T follicular helper cell (primary cell): ENCODE data around the gene PTRH2.
"Not testable (repeated sequence)": the region's sequence is repeated elsewhere in the genome, so short reads cannot be mapped to it uniquely, and the experiment has no call there.

ENCODE experiments used
- DNase-seq: peaks from one replicate; pipeline ENCODE4 v3.0.0-alpha.2; 2020; ENCODE audit warnings: low read depth
- total RNA-seq, 2 experiments: gene quantifications; one replicate each; lab custom pipeline; 2026; lab: John Stamatoyannopoulos, UW

PTRH2 gene
- 19.6 to 39.2 reads per million in 2 experiments for total RNA-seq

- peak; percentile 87 for DNase-seq
Measured at GRCh38 chr17:59707149-59707970, at the start of gene PTRH2, which contains the start of gene VMP1. TSS of gene PTRH2 (minus strand) at chr17:59707430. CDS start at chr17:59697978, 9,452 bp downstream. TSS of gene VMP1 (plus strand) at chr17:59707654. CDS start at chr17:59731447, 23,793 bp downstream.

GRCh38 chr17:59756236-59756818, 49.1 kb upstream of the PTRH2 start:
- DNase-seq: no peak

DNA sequence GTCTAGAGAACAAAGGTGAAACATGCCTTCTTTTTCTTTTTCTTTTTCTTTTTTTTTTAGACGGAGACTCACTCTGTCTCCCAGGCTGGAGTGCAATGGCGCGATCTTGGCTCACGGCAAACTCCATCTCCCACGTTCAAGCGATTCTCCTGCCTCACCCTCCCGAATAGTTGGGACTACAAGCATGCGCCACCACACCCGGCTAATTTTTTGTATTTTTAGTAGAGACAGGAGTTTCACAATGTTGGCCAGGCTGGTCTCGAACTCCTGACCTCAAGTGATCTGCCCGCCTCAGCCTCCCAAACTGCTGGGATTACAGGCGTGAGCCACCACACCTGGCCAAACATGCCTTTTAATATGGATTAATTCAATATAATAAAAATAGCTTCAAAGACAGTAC, 47.8 kb upstream of the PTRH2 start:
- not testable (repeated sequence) for DNase-seq

DNA sequence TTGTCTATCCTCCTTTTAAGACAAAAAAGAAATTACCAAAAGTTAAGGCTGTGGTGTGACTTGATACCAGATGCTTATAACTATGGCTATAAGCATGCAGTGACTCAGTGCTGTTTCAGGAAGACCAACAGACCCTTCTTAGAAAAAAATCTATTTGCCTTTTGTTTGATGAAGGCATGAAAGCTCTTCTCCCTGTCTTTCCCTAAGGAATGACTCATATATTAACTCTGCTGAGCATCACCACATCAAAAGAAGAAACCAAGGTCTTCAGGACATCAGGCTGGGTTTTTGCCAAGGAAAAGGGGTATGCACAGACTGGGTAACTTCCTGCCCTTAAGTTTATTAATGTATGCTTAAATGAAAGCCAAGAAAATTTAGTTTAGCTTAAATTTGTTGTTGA, 47.3 kb upstream of the PTRH2 start:
- no peak for DNase-seq

GRCh38 chr17:59753522-59754467, 46.6 kb upstream of the PTRH2 start:
- DNase-seq: no peak

- DNase-seq: no peak
Measured at GRCh38 chr17:59752922-59753321, 45.7 kb upstream of the PTRH2 start.

GRCh38 chr17:59752446-59752845, 45.2 kb upstream of the PTRH2 start:
- DNase-seq: no peak

- no peak for DNase-seq
Measured at GRCh38 chr17:59751955-59752413, 44.8 kb upstream of the PTRH2 start.

GRCh38 chr17:59748591-59748990, 41.4 kb upstream of the PTRH2 start:
- DNase-seq: no peak

- no peak for DNase-seq
Measured at GRCh38 chr17:59746849-59747445, 39.7 kb upstream of the PTRH2 start.

- DNase-seq: no peak
Measured at GRCh38 chr17:59745040-59745439, 37.8 kb upstream of the PTRH2 start.

GRCh38 chr17:59743842-59744241, 36.6 kb upstream of the PTRH2 start:
- DNase-seq: no peak

GRCh38 chr17:59737324-59737723, 30.1 kb upstream of the PTRH2 start:
- DNase-seq: no peak

DNA sequence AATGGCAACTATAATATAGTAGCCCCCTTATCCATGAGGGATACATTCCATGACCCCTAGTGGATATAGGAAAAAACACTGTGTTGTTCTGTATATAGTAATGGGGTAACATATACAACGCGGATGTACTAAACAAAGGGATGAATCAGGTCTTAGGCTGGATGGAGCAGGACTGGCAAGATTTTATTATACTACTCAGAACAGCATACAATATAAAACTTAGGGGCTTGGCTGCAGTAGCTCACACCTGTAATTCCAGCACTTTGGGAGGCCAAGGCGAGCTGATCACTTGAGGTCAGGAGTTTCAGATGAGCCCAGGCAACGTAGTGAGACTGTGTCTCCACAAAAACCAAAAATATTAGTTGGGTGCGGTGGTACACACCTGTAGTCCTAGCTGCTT, 27.0 kb upstream of the PTRH2 start:
- no peak for DNase-seq

DNA sequence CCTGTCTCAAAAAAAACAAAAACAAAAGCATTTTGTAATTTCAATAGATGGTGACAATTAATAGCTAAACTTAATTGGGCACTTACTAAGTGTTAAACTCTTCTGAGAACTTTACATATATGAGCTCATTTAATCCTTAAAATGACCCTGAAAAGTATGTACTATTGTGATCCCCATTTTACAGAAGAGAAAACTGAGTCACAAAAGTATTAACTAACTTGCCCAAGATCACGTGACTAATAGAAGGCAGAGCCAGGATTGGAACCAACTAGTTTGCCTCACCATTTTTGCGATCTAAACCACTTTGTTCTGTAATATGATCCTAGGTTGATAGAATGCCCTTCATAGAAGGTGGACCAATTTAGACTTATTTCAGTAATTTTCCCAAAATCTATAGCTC, 26.5 kb upstream of the PTRH2 start:
- DNase-seq: no peak

DNA sequence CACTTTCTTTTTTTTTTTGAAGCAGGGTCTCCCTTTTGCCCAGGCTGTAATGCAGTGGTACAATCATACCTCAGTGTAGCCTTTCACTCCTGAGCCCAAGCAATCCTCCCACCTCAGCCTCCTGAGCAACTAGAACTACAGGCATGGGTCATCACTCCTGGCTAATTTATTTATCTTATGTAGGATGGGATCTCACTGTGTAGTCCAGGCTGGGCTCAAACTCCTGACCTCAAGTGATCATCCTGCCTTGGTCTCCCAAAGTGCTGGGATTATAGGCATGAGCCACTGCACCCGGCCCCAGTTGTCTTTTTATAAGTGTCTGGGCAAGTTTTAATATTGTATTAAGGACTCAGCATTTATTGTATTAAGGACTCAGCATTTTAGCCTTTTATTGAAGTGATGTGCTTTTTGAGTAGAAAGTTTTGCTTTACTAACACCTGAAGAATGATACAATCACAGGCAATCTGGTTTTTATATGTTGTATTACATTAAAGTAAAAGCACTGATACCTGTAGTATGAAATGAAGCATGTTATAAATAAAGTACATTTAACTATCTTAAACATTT, 23.1 kb upstream of the PTRH2 start:
- no peak for DNase-seq

DNA sequence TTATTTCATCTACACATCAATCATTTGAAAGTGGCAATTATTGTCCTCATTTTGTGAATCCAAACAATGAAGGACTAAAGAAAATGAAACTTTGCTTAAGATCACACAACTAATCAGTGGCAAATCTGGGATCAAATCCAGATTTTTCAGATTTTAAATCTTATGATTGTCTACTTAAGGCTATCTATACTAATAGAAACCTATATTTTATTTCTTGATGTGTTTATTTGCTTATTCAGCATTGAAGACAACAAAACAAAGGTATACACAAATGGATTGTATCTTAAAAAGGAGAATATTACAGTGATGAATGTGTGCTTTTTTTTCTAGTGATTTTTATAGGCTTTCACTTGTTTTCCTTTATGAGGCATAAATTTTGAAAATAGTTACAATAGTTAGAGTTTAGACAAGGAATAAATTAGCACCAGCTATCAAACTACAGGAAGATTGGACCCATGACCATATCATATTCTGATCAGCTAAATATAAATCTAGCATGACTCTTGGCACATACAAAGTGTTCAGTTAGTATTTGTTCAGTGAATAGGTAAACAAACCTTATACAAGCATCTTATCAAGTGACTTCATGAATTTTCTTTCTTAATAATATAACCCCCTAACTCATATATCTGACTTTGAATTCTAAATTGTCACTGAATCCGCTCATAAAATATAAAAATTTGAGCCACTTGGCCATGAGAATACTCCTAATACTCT, 20.7 kb upstream of the PTRH2 start:
- DNase-seq: no peak

GRCh38 chr17:59725691-59726090, 18.5 kb upstream of the PTRH2 start:
- DNase-seq: no peak

- DNase-seq: no peak
Measured at GRCh38 chr17:59723607-59724006, 16.4 kb upstream of the PTRH2 start.

- DNase-seq: no peak
Measured at GRCh38 chr17:59723041-59723440, 15.8 kb upstream of the PTRH2 start.

GRCh38 chr17:59722623-59723022, 15.4 kb upstream of the PTRH2 start:
- DNase-seq: no peak
